ENCODE measurements around the gene PGRMC1.

Gene PGRMC1

DNA sequence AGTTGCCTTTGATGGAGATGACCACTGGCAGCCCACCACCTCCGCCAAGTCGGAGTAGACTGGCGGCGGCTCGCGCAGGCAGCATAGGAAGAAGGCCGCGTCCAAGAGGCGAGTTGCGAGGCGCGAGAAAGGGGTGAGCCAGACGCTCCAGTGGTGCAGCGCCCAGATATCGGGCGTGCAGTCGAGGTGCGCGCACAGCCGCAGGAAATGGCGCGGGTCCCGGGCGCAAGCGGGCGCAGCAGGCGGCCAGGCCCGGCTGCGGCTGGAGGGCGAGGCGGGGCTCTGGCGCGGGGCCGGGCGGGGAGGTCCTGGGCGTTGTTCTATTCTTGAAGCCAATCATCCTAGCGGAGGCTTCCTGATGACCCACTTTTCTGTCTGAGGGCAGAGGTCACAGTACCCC is 13.2 kb upstream of the PGRMC1 start:
- FAIRE-seq, result no peak
- TF ChIP-seq, protein P1, sequence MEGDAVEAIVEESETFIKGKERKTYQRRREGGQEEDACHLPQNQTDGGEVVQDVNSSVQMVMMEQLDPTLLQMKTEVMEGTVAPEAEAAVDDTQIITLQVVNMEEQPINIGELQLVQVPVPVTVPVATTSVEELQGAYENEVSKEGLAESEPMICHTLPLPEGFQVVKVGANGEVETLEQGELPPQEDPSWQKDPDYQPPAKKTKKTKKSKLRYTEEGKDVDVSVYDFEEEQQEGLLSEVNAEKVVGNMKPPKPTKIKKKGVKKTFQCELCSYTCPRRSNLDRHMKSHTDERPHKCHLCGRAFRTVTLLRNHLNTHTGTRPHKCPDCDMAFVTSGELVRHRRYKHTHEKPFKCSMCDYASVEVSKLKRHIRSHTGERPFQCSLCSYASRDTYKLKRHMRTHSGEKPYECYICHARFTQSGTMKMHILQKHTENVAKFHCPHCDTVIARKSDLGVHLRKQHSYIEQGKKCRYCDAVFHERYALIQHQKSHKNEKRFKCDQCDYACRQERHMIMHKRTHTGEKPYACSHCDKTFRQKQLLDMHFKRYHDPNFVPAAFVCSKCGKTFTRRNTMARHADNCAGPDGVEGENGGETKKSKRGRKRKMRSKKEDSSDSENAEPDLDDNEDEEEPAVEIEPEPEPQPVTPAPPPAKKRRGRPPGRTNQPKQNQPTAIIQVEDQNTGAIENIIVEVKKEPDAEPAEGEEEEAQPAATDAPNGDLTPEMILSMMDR (IDR thresholded peaks at IDR 0.05; ENCODE audit: insufficient read depth, missing control alignments), result no peak
- no peak for DNase-seq (ENCODE audit: insufficient read length, low spot score)

DNA sequence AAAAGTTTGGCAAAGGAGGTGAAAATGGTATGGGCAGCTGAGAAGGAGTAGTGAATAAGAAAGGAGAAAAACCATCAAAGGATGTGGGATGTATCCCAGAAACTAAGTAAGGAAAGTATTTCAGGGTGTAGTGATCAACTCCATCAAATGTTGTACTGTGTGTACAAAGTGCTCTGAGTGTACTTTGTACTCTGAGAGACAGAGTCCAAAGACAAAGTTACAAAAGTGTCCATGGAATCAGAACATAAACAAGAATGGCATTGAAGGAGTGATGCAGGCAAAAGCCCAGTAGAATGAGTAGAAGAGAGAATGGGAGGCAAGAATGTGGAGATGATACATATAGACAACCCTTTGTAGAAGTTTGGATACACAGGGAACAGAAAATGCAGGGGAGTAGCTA is 12.3 kb upstream of the PGRMC1 start:
- TF ChIP-seq, protein P1 (IDR thresholded peaks at IDR 0.05; ENCODE audit: insufficient read depth, missing control alignments), result no peak
- FAIRE-seq (no peak), DNase-seq (ENCODE audit: insufficient read length, low spot score) (no peak)

DNA sequence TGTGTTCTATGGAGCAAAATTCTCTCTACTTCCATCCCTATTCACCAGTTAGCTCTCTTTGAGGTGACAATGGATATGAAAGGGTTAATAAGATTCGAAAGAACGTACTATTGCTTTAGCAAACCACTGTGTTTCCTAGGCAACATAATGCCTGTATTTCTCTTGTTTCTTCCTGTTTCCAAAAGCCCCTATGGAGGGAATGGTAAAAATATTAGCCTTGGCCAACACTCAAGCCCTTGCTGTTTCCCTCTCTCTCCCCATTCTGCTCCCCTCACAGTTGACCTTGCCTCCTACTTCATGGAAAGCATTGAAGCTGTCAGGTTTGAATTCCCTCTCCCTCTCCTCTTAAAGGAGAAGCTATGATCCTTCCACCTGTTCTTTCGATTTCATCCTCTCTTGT is 9.6 kb upstream of the PGRMC1 start:
- no peak for FAIRE-seq
- TF ChIP-seq, protein P1 (IDR thresholded peaks at IDR 0.05; ENCODE audit: insufficient read depth, missing control alignments), result no peak
- no peak for DNase-seq (ENCODE audit: insufficient read length, low spot score)

DNA sequence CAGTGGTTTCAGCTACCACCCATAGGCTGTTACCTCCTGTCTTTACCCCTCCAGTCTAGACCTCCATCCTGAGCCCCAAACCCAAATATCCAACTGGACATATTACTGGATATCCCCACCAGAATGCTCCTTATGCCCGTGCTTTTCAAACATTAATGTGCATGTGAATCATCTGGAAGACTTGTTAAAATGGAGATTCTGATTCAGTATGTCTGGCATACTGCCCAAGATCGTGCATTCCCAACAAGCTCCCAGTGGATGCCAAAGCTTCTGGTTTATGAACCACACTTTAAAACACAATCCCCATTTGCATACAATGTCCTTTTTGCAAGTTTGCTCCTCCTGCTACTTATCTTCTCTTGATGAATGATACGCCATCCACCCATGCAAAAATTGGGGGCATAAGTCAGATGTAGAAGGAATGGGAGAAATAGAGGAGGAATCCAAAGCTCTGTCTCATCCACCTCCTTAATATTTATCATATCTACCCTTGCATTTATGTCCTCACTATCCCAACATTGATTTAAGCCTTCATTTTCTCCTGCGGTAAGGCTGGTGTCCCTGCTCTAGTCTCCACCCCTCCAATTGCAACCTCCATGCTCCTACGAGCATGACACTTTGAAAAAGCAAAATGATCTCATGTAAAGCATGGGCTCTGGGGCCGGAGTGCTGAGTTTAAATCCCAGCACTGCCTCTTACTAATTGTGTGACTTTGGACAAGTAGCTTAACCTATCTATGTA is 7.4 kb upstream of the PGRMC1 start:
- FAIRE-seq (no peak), DNase-seq (ENCODE audit: insufficient read length, low spot score) (no peak)
- TF ChIP-seq, protein P1 (IDR thresholded peaks at IDR 0.05; ENCODE audit: insufficient read depth, missing control alignments), result no peak

DNA sequence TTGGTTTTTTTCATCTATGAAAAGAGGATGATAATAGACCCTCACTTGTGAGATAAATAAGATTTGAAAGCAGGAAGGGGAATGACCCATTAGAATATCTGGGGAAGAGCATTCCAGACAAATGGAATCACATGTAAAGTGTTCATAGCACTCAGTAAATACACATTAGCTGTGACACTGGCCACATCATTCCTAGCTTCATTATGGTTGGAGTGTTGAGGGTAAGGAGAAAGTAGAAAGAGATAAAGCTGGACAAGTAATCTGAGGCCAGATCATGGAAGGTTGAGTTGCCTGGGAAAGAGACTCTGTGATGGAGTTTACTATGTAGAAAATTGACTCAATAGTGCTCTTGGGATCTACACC is 6.9 kb upstream of the PGRMC1 start:
- DNase-seq (ENCODE audit: insufficient read length, low spot score), result no peak
- TF ChIP-seq, protein P1 (IDR thresholded peaks at IDR 0.05; ENCODE audit: insufficient read depth, missing control alignments), result no peak
- no peak for FAIRE-seq

DNA sequence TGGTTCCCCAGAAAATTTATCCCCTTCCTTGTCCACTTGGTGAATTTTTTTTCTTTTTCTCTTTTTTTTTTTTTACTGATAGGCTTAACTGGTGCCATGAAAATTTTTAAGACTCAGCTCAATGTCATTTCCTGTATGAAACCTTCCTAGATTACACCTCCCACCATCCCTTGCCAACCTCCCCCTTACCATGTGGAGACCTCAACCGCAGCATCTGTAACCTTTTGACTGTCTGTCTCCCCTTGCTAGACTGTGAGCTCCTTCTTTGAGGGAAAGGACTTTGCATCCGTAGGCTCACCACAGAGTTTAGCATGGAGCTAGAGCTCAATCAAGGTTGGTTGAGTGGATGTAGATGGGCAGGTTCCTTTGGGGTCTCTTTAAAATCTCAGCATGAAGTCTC is 5.2 kb upstream of the PGRMC1 start:
- no peak for DNase-seq (ENCODE audit: insufficient read length, low spot score)
- no peak for FAIRE-seq

DNA sequence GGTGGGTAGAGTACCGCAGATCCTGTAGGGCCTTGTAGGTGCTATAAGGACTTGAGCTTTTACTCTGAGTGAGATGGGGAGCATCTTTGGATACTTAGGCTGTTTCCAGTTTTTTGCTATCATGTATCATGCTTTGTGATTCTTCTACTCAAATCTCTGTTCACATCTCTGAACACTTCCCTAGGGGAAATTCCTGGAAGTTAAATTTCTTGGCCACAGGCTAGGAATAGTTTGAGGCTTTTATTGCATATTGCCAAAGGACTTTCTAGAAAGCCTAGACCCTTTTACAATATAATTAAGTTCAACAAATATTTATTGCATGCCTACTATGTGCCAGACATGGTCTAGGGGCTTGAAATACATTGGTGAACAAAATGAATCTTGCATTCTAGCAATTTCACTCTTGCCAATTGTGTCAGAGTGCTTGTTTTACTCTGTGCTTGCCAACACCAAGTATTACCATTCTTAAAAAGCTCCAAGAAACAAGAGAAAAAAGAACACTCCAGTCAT is 4.1 kb upstream of the PGRMC1 start:
- TF ChIP-seq, protein P1 (IDR thresholded peaks at IDR 0.05; ENCODE audit: insufficient read depth, missing control alignments), result no peak
- DNase-seq (ENCODE audit: insufficient read length, low spot score), result no peak
- no peak for FAIRE-seq

More for the DNA sequence above, 5.2 kb upstream of the PGRMC1 start:
- TF ChIP-seq, protein P1 (IDR thresholded peaks at IDR 0.05; ENCODE audit: insufficient read depth, missing control alignments), result no peak
